ENCODE results near the gene PTGDR.

Gene PTGDR

GRCh38 chr14:52307905-52308304, 40.4 kb downstream of the PTGDR start:
- no peak for DNase-seq (ENCODE audit: extremely low read depth in 1 of 2, low read depth in 1 of 2)

GRCh38 chr14:52310541-52310940, 43.0 kb downstream of the PTGDR start:
- DNase-seq (ENCODE audit: extremely low read depth in 1 of 2, low read depth in 1 of 2) = no peak

GRCh38 chr14:52312931-52313355, 45.4 kb downstream of the PTGDR start:
- DNase-seq (ENCODE audit: extremely low read depth in 1 of 2, low read depth in 1 of 2) = no peak

GRCh38 chr14:52313462-52313861, 46.0 kb downstream of the PTGDR start:
- DNase-seq (ENCODE audit: extremely low read depth in 1 of 2, low read depth in 1 of 2) = no peak

GRCh38 chr14:52313903-52314594, 46.6 kb downstream of the PTGDR start, which contains the start of gene PTGER2:
TSS of gene PTGER2 (plus strand) at chr14:52314312. CDS start at chr14:52314549, 237 bp downstream.
- peak; percentile 76 for DNase-seq (ENCODE audit: extremely low read depth in 1 of 2, low read depth in 1 of 2)

GRCh38 chr14:52314595-52315354, 47.3 kb downstream of the PTGDR start:
- DNase-seq (ENCODE audit: extremely low read depth in 1 of 2, low read depth in 1 of 2) = peak; percentile 18 to 20

- no peak for DNase-seq (ENCODE audit: extremely low read depth in 1 of 2, low read depth in 1 of 2)
These were observed 47.8 kb downstream of the PTGDR start for GRCh38 chr14:52315355-52315718.

GRCh38 chr14:52318062-52318461, 50.6 kb downstream of the PTGDR start:
- DNase-seq (ENCODE audit: extremely low read depth in 1 of 2, low read depth in 1 of 2) = no peak

- DNase-seq (ENCODE audit: extremely low read depth in 1 of 2, low read depth in 1 of 2) = no peak
These were observed 51.5 kb downstream of the PTGDR start for GRCh38 chr14:52318826-52319645.

- DNase-seq (ENCODE audit: extremely low read depth in 1 of 2, low read depth in 1 of 2) = no peak
These were observed 52.4 kb downstream of the PTGDR start for GRCh38 chr14:52319919-52320318.

GRCh38 chr14:52325126-52325525, 57.6 kb downstream of the PTGDR start:
- peak in 1 of 2 donors; percentile 26 for DNase-seq (ENCODE audit: extremely low read depth in 1 of 2, low read depth in 1 of 2)

- no peak for DNase-seq (ENCODE audit: extremely low read depth in 1 of 2, low read depth in 1 of 2)
These were observed 58.1 kb downstream of the PTGDR start for GRCh38 chr14:52325630-52326029.

All from stimulated activated CD8-positive, alpha-beta memory T cell treated with anti-CD3 and anti-CD28 coated beads, Interleukin-7, amount 100 ng/mL, for 48 hours (primary cell).